HG03460 (cell line): ENCODE data around the gene PLEKHB2.
"Not testable (repeated sequence)": the region's sequence is repeated elsewhere in the genome, so short reads cannot be mapped to it uniquely, and the experiment has no call there.

Experiments used
- ATAC-seq: cut with Tn5 transposase; IDR thresholded peaks from one replicate; pipeline ENCODE4 v1.9.1; 2021; ENCODE audit not compliant: unreplicated experiment

Gene PLEKHB2

DNA sequence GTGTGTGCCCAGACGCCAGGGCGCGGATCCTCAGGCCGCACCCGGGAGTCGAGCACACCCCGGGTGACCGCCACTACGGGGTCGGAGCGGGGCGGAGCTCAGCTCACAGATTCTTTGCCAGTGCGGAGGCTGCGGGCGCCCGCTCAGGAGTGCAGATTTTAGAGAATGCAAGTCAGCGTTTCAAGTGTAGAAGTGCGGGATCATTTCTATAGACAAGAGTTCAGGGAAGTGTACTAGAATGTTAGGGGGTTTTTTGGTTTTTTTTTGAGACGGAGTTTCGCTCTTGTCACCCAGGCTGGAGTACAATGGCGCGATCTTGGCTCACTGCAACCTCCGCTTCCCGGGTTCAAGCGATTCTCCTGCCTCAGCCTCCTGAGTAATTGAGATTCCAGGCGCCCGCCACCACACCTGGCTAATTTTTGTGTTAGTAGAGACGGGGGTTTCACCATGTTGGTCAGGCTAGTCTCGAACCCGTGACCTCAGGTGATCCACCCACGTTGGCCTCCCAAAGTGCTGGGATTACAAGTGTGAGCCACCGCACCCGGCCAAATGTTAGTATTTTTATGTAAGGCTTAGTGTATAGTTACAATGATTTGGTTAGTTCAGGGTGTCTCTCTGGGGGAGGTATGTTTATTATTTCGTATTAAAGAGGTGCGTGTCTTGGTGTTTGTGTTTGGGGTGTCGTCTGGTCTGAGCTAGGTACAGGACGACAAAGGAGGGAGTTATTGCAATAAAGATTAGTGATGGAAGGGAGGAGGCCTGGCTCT, 11.3 kb upstream of the PLEKHB2 start:
- peak; percentile 70 for ATAC-seq

- ATAC-seq = no peak
Measured at GRCh38 chr2:131094463-131095281, 10.5 kb upstream of the PLEKHB2 start.

GRCh38 chr2:131103165-131103564, 2.0 kb upstream of the PLEKHB2 start:
- ATAC-seq = no peak

DNA sequence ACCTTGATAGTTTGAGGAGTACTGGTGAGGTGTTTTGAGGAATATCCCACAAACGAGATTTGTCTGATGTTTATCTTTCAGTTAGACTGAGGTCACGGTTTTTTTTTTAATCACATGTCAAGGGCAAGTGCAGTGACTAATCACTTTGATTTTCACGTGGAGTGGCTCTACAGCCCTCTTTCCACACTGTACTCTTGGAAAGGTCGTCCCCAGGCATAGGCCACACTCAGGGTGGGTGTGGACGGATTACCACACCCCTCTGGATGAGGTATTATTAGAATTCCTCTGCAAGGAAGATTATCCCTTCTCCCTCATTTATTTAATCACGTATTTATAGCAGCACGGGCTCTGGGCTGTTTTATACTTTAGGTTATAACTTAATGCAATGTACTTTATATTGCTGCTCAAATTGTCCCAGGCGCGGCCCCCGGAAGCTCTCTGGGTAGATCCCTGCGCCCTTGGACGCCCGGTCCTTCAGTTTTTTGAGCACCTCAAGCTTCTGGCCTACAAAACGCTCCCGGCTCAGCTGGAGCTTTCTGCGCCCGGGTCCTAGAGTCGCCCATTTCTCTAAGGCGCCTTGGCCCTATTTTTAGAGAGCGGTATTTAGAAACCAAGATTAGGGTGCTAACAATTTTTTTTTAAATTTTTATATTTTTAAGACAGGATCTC, 515 bp upstream of the PLEKHB2 start:
- peak; percentile 66 for ATAC-seq

GRCh38 chr2:131105950-131106801, 1.0 kb downstream of the PLEKHB2 start:
- peak; percentile 30 for ATAC-seq

DNA sequence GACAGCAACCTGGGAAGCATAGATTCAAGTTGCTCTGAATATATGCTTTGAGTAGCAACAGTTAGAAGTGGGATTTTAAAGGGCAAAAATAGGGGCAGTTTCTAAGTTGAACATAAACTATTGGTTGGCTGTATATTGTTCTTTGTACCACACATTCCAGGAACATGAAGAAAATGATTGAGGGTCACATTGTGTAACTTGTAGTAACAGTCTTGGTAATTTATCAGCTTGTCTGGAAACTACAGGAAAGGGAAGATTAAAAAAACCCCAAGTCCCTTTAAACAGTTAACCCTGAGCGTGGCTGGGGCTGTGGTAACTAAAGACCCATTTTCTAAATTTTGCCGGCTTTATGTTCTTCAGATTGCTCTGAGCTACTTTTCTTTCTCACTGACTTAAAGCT, 7.4 kb downstream of the PLEKHB2 start:
- no peak for ATAC-seq

DNA sequence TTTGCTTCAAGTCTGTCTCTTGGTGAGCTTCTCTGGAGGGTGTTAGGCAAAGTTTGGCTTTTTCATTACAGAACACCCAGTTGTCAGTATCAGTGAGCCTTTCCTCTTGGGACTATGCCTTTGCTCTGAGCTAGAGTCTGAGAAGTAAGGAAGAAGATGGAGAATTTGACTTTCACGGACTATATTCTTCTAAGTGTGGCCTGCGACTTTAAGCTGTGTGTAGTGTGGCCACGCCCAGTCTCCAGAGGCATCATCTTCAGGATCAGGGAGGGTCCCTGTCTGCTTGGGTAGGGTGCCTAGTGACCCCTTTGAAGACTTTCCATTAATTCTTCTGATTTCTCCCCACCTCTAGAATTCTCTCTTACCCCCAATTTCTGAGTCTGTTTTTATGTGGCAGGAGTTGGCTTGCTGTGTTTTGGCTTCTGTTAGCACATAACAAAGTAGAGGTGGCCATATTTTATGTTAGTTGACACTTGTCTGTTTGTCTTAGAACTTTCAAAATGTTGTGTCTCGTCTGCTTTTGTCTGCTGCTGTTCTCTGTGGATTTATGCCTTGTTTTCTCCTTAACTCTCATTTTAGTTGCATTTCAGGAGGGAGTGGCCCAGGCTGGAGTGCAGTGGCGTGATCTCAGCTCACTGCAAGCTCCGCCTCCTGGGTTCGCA, 8.6 kb downstream of the PLEKHB2 start:
- ATAC-seq = no peak

DNA sequence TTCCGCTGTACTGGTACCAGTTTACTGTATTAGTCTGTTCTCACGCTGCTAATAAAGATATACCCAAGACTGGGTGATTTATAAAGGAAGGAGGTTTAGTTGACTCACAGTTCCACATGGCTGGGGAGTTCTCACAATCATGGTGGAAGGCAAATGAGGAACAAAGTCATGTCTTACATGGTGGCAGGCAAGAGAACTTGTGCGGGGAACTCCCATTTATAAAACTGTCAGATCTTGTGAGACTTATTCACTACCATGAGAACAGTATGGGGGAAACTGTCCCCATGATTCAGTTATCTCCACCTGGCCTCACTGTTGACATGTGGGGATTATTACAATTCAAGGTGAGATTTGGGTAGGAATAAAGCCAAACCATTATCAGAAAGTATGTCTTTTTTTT, 9.8 kb downstream of the PLEKHB2 start:
- not testable (repeated sequence) for ATAC-seq

GRCh38 chr2:131115752-131116151, 10.6 kb downstream of the PLEKHB2 start:
- ATAC-seq = no peak

DNA sequence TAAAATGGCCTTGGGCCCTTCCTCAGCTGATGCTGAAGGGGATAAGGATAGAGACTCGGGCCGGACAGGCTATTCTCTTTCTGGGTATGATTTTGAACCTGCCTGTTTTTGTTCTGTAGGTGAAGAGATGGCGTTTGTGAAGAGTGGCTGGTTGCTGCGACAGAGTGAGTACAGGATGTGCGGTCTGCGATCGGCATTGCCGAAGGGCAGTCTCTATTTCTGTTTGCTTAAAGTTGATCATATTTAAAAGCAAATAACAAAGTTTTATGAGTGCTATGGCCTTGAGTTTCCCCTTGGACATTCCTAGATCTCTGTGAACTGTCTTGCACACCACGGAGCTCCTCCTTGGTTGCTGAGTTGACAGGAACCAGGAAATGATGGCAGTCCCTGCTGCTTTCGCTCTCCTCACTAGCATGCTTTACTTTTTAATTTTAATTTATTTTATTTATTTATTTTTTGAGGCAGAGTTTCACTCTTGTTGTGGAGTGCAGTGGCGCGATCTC, 15.7 kb downstream of the PLEKHB2 start:
- no peak for ATAC-seq

- ATAC-seq = no peak
Measured at GRCh38 chr2:131121464-131121863, 16.3 kb downstream of the PLEKHB2 start.

DNA sequence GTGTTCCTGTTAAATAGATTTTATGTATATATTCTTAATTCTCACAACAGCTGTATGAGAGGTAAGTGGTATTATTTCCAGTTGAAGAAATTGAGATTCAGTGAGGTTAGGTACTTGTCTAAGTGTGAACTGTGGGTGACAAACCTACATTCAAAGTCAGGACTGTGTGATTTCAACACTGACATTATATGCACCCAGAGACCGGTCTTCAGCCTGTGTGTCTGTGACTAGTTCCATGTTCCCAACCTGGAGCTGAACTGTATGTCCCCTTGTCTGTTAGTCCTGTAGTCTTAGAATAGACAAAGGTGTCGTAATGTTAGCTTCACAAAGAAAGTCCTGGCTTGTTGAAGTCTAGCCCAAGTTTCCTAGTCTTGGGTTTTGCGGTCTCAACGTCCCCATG, 17.4 kb downstream of the PLEKHB2 start:
- no peak for ATAC-seq

DNA sequence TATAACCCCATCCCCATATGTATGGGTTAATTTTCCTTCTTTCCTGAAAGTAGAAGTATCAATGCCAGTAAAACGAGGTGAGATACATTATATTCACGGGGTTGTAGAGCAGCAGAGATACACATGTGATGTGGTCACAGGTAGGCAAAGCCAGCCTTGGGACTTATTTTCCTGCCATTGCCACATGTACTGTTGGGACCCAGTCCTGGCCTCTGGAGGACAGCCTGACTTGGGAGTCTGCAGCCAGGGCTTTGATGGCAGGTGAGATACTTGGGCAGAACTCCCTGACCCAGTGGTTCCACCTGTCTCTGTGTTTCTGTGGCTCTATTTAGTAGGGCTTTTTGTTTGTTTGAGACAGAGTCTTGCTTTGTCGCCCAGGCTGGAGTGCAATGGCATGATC, 18.1 kb downstream of the PLEKHB2 start:
- ATAC-seq = no peak

DNA sequence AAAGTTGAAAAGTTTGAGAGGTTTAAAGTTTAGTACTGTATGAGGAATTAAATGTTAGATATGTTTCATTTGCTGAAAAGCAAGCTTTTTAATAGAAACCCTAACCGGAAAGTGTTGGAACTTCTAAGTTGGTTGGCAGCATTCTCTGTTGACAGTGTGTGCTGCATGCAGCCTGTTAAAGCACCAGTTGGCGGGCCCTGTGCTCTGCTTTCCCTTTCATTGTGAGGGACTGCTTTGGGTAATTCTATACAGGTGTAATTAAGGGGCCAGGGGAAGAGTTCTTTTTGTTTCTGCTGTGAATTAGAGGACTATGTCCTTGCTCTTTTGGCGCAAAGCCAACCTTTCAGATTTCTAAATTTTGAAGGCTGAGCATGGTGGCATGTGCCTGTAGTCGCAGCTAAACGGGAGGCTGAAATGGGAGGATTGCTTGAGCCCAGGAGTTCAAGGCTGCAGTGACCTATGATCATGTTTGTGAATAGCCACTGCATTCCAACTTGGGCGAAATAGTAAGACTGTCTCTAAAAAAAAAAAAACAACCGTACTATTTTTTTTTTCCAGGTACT, 20.1 kb downstream of the PLEKHB2 start:
- no peak for ATAC-seq

- ATAC-seq = no peak
Measured at GRCh38 chr2:131126436-131126835, 21.3 kb downstream of the PLEKHB2 start.

DNA sequence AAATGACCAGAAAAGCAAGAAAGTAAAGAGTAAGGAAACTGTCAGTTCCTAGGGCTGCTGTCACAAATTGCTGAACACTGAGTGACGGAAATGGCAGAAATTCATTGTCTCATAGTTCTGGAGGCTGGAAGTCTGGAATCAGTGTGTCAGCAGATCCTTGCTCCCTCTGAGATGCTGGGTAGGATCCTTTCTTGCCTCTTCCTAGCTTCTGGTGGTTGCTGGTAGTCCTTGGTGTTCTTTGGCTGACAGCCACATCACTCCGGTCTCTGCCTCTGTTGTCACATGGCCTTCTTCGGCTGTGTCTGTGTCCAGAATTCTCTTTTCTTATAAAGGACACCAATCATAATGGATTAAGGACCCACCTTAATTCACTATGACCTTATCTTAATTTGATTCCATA, 21.9 kb downstream of the PLEKHB2 start:
- ATAC-seq = no peak

DNA sequence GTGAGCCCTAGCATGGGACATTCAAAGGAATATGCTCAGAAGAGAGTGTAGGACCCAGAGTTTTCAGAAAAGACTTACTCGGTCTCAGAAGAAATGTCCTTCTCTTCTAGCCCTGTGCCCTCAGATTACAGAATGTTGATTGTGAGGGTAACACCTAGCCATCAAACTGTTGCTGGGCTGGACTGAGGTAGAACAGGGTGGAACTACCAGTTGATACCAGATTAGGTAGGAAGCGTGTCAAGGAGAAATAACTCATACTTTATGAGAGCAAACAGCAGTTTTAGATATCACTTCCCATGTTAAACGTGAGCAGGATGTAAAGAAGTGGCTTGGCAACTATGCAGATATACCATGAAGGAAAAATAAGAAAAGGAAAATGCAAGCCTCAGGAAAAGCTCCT, 22.8 kb downstream of the PLEKHB2 start:
- no peak for ATAC-seq

DNA sequence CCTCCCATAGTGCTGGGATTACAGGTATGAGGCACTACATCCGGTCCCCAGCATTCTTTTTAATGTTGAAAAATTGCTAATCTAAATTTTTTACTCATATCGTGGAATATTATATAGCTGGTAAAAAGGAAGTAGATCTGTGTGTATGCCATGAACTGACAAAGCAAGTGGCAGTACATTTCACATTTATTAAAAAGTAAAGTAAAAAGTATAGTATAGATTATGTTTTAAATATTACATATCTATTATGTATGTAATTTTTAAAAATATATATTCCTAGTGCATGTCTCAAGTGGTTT, 25.1 kb downstream of the PLEKHB2 start:
- no peak for ATAC-seq

GRCh38 chr2:131132729-131133128, 27.6 kb downstream of the PLEKHB2 start:
- no peak for ATAC-seq

DNA sequence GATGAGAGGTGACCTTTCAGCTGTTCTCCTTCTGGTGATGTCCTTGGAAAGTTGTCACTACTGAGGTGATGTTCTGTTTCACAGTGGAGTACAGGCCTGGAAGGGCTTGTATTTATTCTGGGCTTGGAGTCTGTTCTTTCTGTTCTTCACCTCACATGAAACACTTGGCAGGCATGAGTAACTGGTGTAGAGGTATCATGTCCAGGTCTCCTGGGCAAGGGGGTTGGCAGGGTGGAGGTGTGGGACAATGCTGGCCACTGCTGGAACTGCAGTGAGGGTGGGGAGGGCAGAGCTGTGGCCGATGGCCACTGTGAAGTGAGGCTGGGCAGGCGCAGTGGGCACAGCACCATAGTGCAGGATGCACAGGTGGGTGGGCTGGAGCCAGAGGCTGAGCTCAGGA, 35.4 kb downstream of the PLEKHB2 start:
- ATAC-seq = no peak
